Measurements from ENCODE around the gene ALK.

ALK gene

DNA sequence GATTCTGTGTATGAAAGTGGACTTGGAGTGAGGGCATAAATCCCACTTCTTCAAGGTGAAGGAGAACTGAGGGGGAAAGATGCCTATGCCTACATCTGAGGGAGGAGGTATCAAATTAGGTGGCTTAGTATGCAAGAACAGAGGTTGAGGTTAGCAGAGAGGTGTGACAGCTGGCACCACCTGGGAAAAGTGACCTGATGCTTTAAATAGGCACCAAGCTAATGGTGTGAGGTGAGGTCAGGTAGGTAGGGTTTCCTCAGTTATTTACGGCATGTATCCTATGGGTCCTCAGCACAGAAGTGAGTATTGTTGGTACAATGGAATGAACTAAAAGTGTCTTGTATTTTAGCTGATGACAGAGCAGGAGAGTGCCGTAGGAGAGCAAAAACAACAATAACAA is 439.0 kb downstream of the ALK start:
- DNase-seq = no peak

DNA sequence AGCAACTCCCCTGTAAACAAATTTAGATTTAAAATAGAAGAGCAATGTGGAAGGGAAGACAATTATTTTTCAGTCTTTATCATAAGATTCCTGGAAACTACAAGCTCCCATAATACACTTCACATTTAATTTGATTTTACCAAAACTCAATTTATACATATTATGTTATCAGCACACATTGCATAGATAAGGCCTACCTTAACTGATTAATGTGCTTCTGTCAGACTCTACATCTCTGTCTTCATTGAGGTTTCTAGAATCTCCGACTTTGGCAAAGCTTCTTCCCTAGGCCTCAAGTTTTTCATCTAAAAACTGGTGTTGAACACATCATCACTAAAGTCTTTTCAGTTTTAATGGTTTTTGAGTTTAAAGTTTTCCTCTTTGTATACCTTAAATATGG is 440.1 kb downstream of the ALK start:
- DNase-seq = no peak

DNA sequence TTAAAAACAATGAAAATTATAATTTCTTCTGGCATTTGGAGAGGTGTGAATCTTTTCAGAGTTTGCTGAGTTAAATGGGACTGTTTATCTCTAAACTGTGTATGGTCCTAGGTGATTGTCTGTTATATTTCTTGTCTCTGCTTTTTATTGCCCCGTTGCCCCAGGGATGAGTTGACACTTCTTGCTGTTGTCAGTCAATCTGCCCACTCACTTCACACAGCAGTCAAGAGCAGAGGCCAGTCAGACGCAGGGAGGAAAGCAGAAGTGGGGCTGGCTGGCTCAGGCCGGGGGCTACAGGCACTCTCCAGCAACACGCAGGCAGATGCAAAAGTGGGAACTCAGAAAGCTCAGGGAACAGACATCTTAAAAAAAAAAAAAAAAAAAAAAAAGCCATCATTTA is 441.0 kb downstream of the ALK start:
- DNase-seq = no peak

DNA sequence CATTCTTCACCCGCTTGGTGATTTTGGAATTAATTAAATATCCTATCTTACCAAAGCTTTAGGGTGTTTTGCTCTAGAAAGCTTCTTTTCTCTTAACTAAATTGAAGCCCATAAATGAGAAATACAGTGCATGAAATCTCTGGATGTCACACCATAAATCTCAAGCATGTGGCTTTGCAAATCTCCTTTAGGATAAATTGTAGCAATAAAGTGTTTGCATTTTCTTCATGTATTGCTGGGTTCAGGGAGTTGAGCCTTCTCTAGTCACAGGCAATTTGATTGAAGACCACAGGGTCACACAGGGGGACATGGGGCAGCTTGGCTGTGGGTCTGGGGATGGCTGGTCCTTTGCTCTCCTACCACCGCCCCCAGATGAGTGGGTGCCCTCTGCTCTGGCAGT is 442.0 kb downstream of the ALK start:
- no peak for DNase-seq

DNA sequence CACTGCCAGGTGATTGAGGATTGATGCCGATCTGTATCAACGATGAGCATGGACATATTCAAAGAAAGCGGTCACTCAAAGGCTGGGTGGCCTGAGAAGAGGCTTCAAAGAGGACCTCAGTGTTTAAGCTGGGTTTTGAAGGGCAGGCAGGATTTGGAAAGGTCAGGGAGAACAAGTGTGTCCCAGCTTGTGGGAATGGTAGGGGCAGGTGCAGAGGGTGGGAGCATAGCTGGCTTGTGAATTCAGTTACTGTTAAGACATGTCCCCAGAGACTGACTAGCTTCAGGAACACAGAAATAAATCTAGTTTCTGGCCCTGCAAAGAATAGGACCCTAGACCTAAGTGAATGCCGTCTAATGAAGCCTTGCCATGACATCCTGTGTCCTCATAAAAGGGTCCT is 442.7 kb downstream of the ALK start:
- DNase-seq = no peak

DNA sequence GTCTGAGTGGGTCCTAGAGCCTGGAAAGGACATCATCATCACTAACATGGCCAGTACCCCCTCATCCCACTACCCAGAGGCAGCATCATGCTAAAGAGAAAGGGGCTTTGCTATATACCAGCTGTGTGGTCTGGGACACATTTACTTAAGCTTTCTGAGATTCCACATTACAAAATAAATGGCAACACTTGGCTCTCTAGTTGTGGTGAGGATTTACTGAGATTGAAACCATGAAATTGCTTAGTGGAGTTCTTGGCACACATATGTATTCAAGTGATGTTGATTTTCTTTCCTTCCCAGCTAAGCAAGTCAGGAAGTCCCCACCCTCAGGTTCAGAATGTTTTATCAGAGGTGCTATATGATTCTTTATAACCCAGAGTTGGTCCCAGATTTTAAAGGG is 444.2 kb downstream of the ALK start:
- DNase-seq = no peak

DNA sequence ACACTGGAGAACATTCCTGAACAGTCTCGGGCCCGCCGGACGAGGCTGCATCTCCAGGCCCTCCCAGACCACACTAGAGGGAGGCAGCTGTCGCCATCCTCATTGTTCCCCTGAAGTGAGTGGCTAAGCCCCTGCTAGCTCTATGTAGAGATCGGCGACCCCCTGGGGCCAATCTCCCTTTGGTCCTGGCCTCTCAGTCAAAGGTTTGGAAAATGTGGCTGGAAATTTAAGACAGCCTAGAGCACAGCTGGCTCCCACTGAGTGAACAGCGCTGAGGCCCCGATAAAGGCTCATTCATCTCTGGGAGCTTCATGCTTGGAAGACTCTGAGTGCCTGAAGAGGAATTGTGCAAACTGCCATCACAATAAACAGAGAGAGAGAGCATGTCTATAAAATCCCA is 445.9 kb downstream of the ALK start:
- no peak for DNase-seq

DNA sequence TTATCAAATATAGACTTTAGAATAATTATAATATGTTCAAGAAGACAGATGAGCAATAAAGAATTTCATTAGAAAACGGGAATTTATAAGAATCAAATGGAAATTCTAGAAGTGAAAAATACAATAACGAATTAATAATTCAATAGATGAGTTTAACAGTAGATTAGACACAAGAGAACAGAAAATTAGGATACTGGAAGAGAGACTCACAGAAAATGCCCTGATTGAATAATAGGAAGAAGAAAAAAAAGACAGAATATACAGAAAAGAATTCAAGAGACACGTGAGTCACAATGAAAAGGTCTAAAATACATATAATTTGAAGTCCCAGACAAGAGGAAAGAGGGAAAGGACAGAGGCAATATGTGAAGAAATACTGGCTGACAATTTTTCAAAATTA is 451.4 kb downstream of the ALK start:
- DNase-seq = no peak

DNA sequence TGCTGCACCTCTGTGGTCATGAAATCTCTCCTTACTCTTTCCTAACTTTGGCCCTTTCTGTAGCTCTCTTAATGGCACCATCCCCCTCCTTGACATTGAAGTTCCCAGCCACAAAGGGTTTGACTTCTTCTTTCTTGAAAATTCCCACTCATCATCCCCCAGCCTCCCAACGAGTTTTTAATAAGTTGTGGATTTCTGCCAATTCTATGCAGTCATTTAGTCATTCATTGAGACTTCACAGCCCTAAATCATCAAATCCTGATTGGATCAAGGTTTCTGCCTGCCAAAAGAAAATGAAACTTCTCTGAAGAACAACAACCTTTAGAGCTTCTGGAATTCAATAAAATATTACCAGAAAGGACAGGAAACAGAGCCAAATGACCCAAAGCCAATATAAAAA is 451.9 kb downstream of the ALK start:
- no peak for DNase-seq

DNA sequence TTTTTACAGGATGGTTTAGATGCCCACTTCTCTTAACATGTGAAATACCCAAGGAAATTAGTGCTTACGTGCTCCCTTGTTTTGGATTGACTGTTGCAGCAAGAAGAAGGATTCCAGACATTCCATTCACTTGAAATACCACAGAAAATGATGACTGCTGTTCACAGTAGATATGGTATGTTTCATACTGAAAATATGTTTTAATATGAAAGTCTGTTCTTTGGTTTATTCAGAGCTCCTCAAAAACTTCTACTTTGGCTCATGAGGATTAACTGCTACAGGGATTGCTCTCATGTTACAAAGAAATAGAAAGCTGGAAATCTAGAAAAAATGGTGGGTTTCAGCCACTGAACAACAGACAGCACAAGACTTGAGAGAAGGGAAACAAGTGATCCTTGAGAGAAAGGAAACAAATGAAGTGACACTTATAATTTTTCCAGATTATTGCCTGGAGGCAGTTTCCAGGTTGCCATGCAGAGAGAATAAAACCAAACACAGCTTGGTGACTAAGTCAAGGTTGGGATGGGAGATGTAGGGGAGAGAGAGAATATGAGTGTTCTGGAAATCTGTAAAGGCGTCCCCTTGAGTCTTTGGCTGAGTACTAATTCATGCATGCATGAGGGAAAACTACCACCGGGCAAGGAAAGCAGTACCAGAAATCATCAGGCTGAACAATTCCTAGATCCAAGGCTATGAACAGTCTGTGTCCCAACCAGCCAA is 458.0 kb downstream of the ALK start:
- DNase-seq = no peak

DNA sequence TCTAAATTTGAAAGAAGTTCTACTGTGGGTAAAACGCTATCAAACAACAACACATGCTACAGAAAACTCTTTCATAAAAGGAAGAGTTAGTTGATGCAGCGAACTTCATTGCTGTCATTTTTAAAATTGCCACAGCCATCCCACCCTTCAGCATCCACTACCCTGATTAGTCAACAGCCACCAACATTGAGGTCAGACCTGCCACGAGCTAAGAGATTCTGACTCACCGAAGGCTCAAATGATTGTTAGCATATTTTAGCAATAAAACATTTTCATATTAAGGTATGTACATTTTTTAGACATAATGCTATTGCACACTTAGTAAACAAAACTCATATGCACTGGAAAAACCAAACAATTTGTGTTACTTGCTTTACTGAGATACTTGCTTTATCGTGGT is 459.1 kb downstream of the ALK start:
- DNase-seq = no peak

DNA sequence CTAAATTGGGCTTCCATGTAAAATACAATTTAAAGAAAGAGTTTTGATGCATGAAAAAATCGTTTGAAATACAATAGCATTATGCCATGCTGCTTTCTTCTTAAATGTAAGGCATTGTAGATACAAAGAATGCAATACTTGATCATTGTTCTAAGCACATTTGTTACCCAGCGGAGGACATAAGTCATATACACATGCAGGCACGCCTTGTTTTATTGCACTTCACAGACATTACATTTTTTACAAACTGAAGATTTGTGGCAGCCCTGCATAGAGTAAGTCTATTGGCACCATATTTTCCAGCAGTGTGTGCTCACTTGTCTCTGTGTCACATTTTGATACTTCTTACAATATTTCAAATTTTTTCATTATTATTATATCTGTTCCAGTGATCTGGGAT is 461.2 kb downstream of the ALK start:
- DNase-seq = no peak

DNA sequence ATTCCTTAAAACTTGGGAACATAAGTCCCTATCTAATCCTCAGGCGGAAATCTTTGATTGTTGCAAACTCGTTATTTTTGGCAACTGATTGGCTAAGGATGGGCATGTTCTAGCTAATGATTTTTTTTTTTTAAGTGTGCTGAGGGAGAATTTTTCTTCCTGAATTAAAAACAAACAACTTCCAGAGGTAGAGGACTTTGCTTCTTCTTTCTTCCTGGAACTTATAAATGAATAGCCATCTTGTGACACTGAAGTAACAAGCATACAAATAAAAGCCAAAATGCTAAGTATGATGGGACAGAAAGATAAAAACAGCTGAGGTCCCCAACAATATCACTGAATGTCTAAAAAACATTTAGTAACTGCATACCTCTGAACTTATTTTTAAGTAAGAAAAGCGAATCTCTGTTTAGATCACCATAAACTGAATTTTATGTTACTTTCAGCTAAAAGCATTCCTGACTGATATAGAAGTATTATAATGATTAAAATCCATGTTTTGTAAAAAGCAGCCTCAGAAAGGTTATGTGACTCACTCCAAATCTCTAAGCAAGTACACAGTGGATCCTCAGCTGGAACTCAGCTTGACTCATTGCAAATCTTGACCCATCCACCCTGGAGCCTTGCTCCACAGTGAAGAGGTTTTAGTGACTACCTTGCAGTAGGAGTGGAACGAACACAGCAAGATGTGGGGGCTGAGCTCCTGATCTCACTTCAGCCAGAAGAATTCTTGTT is 461.8 kb downstream of the ALK start:
- no peak for DNase-seq

DNA sequence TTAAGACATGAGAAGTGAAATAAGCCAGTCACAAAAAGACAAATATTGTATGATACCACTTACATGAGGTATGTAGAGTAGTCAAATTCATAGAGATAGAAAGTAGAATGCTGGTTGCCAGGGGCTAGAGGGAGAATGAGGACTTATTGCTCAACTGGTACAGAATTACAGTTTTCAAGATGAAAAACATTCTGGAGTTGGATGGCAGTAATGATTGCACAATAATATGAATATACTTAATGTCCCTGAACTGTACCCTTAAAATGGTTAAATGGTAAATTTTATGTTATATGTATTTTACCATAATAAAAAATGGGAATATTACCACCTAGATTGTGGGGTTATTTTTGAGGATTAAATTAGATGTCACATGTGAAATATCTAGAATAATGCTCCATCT is 465.0 kb downstream of the ALK start:
- no peak for DNase-seq

DNA sequence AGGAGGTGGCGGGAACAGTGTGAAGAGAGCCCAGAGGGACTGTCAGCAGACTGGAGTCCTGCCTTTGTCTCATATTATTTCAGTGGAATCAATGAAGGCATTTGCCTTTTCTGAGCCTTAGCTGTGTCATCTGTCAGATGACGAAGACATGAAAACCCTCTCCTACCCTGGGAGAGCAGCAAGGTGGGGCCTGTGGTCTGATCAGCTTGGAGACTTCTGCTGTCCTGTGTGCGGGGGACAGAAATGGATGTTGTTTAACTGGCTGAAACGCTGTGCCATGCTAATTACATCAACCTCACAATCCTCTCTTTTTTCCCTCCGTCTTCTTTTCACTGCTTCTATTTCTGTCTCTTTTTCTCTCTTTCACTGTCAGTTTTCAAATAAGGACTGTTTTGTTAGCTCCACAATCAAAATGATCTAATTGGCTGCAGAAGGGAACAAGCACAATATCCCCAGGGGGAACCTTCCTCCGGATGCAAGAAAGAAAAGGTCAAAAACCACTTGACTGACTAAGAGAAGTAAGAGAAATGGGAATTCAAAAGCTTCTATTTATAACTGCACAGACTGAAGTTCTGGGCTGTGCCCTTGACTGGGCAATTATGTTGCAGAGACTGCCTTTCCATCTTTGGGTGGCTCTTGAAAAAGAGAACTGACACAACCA is 466.1 kb downstream of the ALK start:
- no peak for DNase-seq

DNA sequence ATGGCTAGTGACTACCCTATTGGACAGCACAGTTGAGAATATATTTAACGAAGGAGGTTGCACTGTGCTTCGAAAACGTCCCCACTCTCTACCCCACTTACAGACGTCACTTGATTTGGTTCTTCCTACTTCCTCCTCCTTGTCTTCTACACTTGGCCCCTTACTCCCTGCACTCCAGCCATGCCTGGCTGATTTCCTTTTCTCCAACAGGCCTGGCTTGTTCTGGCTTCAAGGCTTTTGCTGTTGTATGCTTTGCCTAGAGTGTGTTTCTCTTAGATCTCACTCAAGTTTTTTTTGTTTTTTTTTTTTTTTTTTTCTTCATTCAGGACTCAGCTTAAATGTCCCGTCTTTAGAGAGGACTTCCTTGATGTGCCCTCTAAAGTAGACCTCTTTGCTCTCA is 469.4 kb downstream of the ALK start:
- no peak for DNase-seq

DNA sequence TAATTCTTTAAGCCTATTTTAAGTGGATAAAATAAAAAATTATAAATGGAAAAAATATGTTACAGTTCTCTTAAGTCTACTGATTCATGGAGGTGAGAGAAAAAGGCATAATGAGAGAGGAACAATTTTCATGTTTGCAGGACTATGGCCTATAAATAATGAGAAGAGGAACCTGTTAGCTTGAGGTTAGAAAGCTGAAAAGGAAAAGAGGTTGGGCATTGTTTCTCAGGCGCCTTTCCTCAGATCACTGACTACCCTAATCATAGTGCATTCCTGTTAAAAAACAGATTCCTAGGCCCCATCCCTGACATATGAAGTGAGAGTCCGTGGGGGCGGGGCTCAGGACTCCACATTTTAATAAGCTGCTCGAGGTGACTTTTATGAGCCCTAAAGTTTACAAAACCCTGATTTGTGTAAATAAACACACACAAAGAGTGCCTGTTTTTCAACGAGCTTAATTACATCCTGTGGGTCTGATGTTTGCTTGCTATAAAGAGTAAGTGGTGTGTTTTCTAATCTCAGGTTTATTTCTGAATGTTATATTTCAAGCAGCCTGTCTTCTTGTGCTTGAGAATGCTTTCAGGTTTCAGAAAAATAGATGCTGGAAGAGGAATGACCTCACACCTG is 470.7 kb downstream of the ALK start:
- DNase-seq = no peak

DNA sequence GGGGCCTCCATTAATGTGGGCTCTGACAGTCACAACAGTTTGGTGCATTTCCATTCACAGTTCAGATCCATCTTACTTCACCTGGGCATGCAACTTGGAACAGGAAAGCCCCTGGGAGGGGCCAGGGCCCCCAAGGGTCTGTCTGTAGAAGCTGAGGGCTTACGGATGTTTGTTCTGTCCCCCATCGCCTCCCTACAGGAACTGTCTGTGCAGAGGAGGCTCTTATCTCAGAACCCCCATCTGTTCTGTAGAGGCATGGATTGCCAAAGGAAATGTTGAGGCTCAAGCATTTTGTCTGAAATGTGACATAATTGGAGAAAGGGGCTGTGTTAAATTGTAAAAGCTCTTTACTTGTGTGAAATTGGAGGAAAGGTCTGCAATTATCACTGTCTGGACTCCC is 471.9 kb downstream of the ALK start:
- DNase-seq = no peak

DNA sequence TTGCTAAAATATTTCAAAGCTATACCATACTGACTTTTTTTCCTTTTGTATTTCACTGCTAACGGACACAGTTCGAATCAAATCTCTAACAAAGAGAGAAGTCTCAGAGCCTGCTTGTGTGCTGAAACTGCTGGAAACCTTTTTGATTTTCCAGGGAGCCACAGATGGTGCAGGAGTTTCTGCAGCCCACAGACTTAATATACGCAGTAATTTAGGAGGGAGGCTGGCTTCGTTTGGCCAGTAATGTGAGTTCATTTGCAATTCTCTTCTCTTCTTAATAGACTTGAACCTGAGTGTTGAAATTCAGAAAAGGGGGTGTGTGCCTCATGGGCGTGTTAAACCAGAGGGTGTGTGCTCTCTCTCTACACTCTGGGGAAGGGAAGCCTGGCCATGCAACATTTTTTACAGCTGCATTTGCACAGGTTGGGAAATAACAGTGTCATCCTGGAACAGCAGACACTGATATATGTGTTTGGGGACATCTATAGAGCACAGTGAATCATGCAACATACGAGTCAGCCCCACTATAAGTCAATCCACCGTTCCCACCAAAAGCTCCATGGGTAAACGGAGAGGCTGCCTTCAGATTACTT is 473.2 kb downstream of the ALK start:
- DNase-seq = no peak

DNA sequence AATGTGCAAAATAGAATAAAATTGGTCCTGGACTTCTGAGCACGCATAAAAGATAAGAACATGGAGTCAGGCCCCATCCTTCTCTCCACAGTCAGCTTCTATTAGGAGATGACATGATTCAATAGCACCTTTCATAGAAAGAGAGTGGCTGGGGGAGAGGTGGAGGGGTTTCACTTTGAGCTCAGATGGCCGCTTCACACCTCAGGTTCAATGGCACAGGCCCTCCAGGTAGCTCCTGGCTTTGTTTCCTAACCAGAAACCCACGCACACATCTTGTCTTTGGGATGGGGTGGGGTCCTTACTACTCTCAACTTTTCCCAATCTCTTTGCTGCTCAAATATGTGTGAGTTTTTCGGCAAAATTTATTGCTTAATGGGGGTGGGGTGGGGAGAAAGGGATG is 473.9 kb downstream of the ALK start:
- no peak for DNase-seq

DNA sequence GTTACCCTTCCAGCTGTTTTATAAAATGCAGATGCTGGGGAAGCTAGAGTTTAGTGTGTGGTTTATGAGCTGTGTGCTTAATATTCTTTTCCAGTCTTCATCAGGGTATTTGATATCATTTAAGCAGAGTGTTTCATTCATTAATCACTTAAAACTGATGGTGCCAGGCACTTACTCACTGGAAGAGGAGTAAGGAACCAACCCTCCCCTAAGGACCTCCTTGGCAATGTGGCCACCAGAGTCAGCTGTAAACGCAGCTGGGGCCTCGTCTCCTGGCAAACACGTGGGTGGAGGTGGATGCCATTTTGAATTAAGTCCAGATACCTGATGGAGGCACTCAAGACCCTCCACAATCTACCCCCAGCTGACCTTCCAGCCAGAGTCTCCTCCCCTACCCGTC is 474.5 kb downstream of the ALK start:
- no peak for DNase-seq

DNA sequence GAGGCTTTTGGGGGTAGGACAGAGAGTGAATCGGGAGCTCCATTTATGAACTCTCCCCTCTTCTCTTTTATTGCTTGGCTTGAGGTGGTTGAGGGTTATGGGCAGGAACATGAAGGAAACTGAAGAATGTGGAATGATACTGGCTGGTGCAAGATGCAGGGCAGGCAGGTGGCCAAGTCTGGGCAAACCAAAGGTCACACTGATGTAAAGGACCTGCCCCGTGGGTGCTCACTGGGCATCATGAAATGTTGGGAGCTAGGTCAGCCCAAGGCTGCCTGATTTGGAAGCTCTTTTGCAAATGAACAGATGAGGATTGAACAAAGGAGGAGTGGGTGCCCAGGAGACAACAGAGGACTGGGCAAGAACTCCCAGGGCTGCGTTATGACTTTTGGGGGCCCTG is 477.2 kb downstream of the ALK start:
- DNase-seq = no peak

DNA sequence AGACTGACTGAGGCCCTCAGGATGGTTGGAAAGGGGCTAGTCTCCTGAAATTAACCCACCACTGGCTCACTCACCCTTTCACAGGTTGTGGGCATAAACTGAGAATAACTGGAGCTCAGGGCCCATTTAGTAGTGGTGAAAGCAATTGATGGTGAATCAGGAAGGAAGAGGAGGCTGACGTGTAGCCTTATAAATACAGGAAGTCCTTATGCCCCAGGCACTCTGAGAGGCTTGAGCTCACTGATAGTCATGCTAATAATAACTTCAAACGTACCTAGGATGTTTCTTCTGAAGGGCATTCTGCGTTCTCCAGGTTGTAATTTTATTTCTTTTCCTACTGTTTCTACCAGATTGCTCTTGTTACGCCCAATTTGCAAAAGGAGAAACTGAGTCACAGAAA is 477.8 kb downstream of the ALK start:
- DNase-seq = no peak

DNA sequence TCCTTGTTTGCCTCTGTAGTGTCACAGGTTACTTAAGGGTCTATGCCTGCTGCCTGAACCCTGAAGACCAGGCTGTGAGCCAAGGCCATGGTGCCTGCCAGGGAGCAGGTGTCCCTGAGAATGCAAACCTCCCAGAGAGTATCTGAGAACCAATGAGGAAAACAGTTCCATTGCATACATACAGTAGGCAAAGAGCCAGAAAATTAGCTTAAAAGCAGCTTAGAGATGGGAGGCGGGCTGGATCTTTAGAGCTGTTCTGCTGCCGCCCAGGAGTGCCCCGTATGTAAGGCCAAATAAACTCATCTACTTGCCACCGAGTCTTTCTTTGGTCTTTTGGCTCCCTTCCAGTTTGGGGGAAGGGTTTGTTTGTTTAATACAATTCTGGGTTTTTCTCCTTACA is 478.2 kb downstream of the ALK start:
- no peak for DNase-seq

Measured in 8988T (cell line).